Endothelial cell (in vitro differentiated cells): ENCODE data around the gene LRIG3. TPM values are rescaled to one million over a fixed set of nuclear protein-coding genes. Genes with fewer than 3 reads are reported as not detected.

Experiments
- DNase-seq: peaks from one replicate; pipeline ENCODE4 v3.0.0; 2021; ENCODE audit warnings: low spot score
- H3K27ac Mint-ChIP-seq: one replicate; pipeline ENCODE4 v1.8.0; 2021; ENCODE audit warnings: mixed read lengths, inconsistent platforms; ENCODE audit not compliant: unreplicated experiment
- H3K27me3 Mint-ChIP-seq: one replicate; pipeline ENCODE4 v1.8.0; 2021; ENCODE audit warnings: mild to moderate bottlenecking, moderate library complexity, mixed read lengths, inconsistent platforms; ENCODE audit not compliant: unreplicated experiment
- H3K36me3 Mint-ChIP-seq: one replicate; pipeline ENCODE4 v1.8.0; 2021; ENCODE audit warnings: mild to moderate bottlenecking, low read depth, mixed read lengths, inconsistent platforms; ENCODE audit not compliant: unreplicated experiment
- H3K4me1 Mint-ChIP-seq: one replicate; pipeline ENCODE4 v1.8.0; 2021; ENCODE audit warnings: mild to moderate bottlenecking, mixed read lengths, inconsistent platforms; ENCODE audit not compliant: unreplicated experiment
- H3K4me3 Mint-ChIP-seq: one replicate; pipeline ENCODE4 v1.8.0; 2021; ENCODE audit warnings: mild to moderate bottlenecking, mixed read lengths, inconsistent platforms; ENCODE audit not compliant: unreplicated experiment
- H3K9me3 Mint-ChIP-seq: one replicate; pipeline ENCODE4 v1.8.0; 2021; ENCODE audit warnings: mixed read lengths, inconsistent platforms; ENCODE audit not compliant: unreplicated experiment
- total RNA-seq: library from RNA; stranded (reverse); fragmentation: NEBNext Ultra II Directional; extraction: Animal tissue kit (Norgen Biotek cat#: 25700); gene quantifications from one replicate; pipeline ENCODE4 v1.2.1, GENCODE V29; 2021; ENCODE audit not compliant: unreplicated experiment
- TF ChIP-seq, protein P1 (sequence below): fragments of 200-600 bp; sonication (generic); IDR thresholded peaks from one replicate; pipeline ENCODE4 v1.5.0; 2021; ENCODE audit warnings: antibody characterized with exemption; ENCODE audit not compliant: unreplicated experiment

The LRIG3 gene
- total RNA-seq, 1 donor from 2014 or later: 103 TPM

DNA sequence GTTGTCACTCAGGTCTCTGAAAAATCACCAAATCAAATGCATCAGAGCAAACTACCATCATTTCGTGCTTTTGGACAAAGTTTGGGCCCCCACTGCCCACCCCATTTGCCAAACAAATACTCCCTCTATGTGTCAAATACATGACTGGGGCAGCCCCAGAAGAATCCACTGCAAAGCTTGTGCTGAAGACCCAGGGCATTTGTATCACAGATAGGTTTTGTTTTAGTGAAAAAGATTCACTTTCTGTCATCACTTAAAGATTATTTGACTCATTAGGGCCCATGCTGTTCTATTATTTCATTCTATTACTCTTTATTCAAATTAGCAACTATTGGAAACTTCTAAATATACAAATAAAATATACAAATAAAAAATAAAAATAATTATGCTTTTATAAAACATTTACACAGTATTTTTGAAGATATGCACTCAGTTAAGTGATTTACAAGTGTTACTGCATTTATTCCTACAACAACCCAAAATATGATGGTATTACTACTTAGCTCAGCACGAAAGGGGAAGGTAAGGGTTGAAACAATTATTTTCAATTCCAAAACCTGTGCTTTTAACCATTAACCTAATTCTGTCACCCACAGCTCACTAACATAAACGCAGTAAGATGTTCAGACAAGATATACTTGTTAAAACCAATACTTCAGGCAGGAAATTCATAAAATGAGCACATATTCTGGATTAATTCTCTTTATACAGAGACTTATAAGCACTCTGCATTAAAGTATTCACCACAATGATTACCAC, 36.5 kb downstream of the LRIG3 start:
- Mint-ChIP-seq H3K27ac (no peak overlapping the region), H3K9me3 (no peaks in the 10 kb centered on the region), H3K36me3 (peaks cover 71% of the 10 kb centered on the region), H3K4me3 (peak overlapping the region; percentile 26), H3K27me3 (no peaks in the 10 kb centered on the region), H3K4me1 (peaks cover 7% of the 10 kb centered on the region)
- no peak for DNase-seq
- TF ChIP-seq, protein P1, sequence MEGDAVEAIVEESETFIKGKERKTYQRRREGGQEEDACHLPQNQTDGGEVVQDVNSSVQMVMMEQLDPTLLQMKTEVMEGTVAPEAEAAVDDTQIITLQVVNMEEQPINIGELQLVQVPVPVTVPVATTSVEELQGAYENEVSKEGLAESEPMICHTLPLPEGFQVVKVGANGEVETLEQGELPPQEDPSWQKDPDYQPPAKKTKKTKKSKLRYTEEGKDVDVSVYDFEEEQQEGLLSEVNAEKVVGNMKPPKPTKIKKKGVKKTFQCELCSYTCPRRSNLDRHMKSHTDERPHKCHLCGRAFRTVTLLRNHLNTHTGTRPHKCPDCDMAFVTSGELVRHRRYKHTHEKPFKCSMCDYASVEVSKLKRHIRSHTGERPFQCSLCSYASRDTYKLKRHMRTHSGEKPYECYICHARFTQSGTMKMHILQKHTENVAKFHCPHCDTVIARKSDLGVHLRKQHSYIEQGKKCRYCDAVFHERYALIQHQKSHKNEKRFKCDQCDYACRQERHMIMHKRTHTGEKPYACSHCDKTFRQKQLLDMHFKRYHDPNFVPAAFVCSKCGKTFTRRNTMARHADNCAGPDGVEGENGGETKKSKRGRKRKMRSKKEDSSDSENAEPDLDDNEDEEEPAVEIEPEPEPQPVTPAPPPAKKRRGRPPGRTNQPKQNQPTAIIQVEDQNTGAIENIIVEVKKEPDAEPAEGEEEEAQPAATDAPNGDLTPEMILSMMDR: no peak

- no peaks in the 10 kb centered on the region for H3K9me3 Mint-ChIP-seq
- TF ChIP-seq, protein P1: no peak
- H3K4me3 Mint-ChIP-seq: no peak overlapping the region
- peaks cover 7% of the 10 kb centered on the region for H3K4me1 Mint-ChIP-seq
- no peak overlapping the region for H3K27ac Mint-ChIP-seq
- peaks cover 74% of the 10 kb centered on the region for H3K36me3 Mint-ChIP-seq
- H3K27me3 Mint-ChIP-seq: no peaks in the 10 kb centered on the region
- DNase-seq: no peak
These were observed 37.5 kb downstream of the LRIG3 start for GRCh38 chr12:58882826-58883225.

- Mint-ChIP-seq H3K9me3 (no peaks in the 10 kb centered on the region), H3K27me3 (no peaks in the 10 kb centered on the region), H3K27ac (no peak overlapping the region), H3K4me1 (peaks cover 3% of the 10 kb centered on the region), H3K4me3 (no peak overlapping the region), H3K36me3 (peaks cover 73% of the 10 kb centered on the region)
- no peak for DNase-seq
- TF ChIP-seq, protein P1: no peak
These were observed 38.5 kb downstream of the LRIG3 start for GRCh38 chr12:58881816-58882215.

DNA sequence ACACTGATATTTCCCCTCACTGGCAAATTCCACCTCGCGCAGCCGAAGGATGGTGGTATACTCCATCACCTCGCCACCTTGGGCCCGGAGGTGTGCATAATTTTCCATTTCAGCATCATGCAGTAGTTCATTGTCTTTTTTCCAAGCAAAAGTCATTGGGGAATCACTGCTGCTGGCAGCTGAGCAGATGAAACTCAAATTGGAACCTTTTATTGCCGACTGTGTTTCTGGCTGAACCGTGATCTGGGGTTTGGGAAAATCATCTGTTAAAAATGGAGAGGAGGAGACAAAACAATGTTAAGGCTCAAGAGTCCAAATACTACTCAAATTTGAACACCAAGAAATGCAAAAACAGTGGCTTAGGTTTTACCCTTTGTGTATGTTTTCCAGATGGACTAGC, 39.7 kb downstream of the LRIG3 start:
- no peak overlapping the region for H3K27ac Mint-ChIP-seq
- peaks cover under 1% of the 10 kb centered on the region for H3K27me3 Mint-ChIP-seq
- no peaks in the 10 kb centered on the region for H3K9me3 Mint-ChIP-seq
- peaks cover 71% of the 10 kb centered on the region for H3K36me3 Mint-ChIP-seq
- peaks cover 3% of the 10 kb centered on the region for H3K4me1 Mint-ChIP-seq
- H3K4me3 Mint-ChIP-seq: no peak overlapping the region
- TF ChIP-seq, protein P1: no peak
- DNase-seq: no peak

GRCh38 chr12:58877243-58877743, 43.0 kb downstream of the LRIG3 start:
- DNase-seq: no peak
- H3K36me3 Mint-ChIP-seq: peaks cover 79% of the 10 kb centered on the region
- H3K27ac Mint-ChIP-seq: no peak overlapping the region
- H3K9me3 Mint-ChIP-seq: no peaks in the 10 kb centered on the region
- H3K27me3 Mint-ChIP-seq: peaks cover 2% of the 10 kb centered on the region
- TF ChIP-seq, protein P1: no peak
- no peak overlapping the region for H3K4me3 Mint-ChIP-seq
- H3K4me1 Mint-ChIP-seq: no peaks in the 10 kb centered on the region
